GM08714 (cell line): ENCODE data around the gene CACNB4.
A peak's percentile ranks its signal among the peaks of the same experiment; 100 is the strongest.
"Not testable (repeated sequence)": the region's sequence is repeated elsewhere in the genome, so short reads cannot be mapped to it uniquely, and the experiment has no call there.

Experiments used
- H3K4me3 ChIP-seq: fragments of 200-500 bp; sonication (Bioruptor generic); 2 replicates; pipeline ENCODE4 v1.5.1; 2014; ENCODE audit warnings: mild to moderate bottlenecking, low read length, inconsistent platforms
- ZNF274 ChIP-seq: IDR thresholded peaks from 2 replicates; pipeline ENCODE4 v1.6.1; 2012; ENCODE audit warnings: mild to moderate bottlenecking, low read depth, low read length

The CACNB4 gene

DNA sequence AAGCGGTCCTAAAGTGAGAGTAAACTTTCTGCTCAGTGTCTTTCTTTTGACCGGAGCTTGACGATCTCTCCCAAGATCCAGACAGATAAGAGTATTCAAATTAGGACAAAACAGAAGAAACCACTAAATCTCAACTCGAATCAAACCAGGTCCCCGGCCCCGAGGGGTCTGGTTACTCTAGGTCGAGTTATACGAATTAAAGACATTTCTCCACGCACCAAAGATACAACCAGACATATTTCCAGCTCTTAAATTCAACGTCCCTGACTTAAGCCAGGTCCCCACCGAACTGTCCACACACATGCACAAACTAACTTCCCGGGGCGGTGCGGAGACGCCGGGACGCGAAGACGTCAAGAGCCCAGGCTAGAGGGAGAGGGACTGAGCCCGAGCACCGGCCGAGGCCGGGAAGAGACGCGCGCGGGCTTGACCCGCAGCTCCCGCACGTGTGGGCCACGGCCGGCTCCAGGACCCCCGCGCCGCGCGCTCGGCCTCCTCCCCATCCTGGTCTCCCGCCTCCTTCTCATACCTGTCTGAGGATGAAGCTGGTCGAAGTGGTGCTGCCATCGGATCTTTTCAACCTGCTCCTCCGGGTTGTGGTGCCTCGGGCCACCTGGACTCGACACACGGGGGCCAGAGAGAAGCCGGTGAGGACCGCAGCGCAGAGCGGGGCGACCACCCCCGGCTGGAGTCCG is 896 bp downstream of the CACNB4 start:
- H3K4me3 ChIP-seq: peak overlapping the region; percentile 79
- TF ChIP-seq ZNF274: no peak

DNA sequence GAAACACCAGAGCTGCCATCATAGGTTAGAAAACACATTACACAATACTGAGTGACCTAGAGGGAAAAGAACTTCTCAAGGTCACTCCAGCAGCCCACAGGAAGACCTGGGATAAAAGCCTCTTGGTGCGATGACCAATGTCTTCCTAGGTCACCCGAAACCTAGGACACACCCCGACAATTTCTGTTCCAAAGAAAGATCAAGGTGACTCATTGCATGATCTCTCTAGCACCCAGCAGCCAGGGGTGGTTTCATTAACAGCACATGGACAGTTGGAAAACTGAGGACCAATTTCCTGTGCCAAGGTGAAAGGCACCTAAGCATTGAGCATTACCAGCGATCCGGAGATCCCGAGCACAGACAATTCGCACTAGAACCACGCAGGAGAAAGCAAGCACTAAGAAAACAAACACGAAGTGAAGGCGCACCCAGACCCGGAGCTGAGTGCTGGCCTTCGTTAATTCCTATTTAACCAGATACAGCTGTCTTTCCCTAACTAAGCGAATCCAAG is 1.5 kb downstream of the CACNB4 start:
- TF ChIP-seq ZNF274: no peak
- H3K4me3 ChIP-seq: peak overlapping the region; percentile 79

DNA sequence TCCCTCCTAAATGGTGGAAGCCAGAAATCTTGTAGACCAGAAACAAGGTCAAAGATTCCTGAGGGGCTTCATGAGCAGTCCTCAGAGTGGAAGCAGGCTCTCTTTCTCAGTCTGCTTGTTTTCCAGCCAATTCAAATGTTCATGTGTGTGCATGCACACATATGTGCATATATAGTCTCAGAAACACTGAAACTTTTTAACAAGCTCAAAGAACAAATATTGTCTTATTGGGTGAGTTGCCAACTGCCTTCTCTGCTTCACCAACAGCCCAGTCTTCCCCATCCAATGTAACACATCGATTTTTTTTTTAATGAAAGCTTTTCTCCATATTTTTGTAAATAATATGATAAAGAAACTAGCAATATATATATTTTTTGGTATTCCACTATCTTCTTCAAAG is 3.7 kb downstream of the CACNB4 start:
- H3K4me3 ChIP-seq: no peak overlapping the region
- no peak for TF ChIP-seq ZNF274

DNA sequence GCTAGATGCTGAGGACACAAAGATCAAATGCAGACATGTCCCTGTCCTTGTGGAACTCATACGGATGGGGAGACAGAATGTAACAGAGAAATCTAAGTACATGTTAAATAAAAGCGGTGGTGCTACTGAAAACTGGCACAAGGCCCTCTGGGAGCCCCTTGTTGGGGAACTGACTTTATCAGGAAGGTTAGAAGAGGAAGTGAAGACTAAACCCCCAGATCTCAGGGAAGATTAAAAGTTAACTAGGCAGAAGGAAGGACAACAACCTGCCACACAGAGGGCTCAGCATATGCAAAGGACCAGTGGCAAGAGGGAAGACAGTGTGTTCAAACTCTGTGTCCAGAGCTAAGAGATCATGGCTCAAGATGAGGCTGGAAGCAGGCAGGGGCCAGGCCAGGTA is 4.8 kb downstream of the CACNB4 start:
- H3K4me3 ChIP-seq: no peak overlapping the region; the same call in 1 of the 2 replicates
- no peak for TF ChIP-seq ZNF274

DNA sequence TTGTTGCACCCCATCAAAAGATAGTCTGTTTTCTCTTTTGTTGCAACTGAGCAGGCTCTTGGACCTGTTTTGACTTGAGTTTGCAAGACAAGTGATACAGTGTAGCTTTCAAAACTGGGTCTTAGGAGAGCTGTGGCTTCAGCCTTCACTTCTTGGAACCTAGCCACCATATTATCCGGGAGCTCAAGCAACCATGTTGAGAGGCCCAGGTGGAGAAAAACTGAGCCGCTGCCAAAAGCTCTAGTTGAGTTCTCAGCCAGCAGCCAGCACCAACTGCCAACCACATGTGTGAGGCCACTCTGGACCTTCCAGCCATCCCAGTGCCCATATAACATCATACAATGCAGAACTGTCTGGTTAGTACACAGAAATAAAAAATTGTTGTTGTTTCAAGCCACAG is 5.4 kb downstream of the CACNB4 start:
- no peak overlapping the region for H3K4me3 ChIP-seq
- no peak for TF ChIP-seq ZNF274

- TF ChIP-seq ZNF274: no peak
- H3K4me3 ChIP-seq: no peak overlapping the region
These were observed 6.7 kb downstream of the CACNB4 start for GRCh38 chr2:152092095-152092494.

GRCh38 chr2:152090726-152091125 is 8.1 kb downstream of the CACNB4 start:
- not testable (repeated sequence) for H3K4me3 ChIP-seq

- no peak overlapping the region for H3K4me3 ChIP-seq
- no peak for TF ChIP-seq ZNF274
These were observed 9.6 kb downstream of the CACNB4 start for GRCh38 chr2:152089238-152089637.

- H3K4me3 ChIP-seq: no peak overlapping the region
- no peak for TF ChIP-seq ZNF274
These were observed 10.8 kb downstream of the CACNB4 start for GRCh38 chr2:152088006-152088405.

DNA sequence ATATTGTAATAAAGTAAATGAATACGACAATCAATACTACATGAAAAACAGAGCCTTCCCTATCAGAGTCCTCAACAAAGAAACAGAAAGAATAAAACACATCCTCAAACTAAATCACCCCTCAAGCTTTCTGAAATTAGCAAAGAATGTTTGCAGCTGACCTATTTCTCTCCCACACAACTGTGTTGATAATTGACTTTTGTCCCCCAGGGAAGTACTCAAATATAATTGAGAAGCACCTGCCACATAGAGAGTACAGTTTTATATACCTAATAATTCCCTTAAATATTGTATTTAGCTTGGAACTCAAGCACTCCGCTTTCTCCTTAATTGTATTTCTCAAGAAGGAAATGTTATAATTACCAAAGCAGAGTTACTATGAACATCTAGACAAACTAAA is 12.6 kb downstream of the CACNB4 start:
- no peak overlapping the region for H3K4me3 ChIP-seq
- TF ChIP-seq ZNF274: no peak

- TF ChIP-seq ZNF274: no peak
- no peak overlapping the region for H3K4me3 ChIP-seq
These were observed 14.8 kb downstream of the CACNB4 start for GRCh38 chr2:152084076-152084475.

GRCh38 chr2:152083202-152083875 is 15.5 kb downstream of the CACNB4 start:
- no peak for TF ChIP-seq ZNF274
- no peak overlapping the region for H3K4me3 ChIP-seq

DNA sequence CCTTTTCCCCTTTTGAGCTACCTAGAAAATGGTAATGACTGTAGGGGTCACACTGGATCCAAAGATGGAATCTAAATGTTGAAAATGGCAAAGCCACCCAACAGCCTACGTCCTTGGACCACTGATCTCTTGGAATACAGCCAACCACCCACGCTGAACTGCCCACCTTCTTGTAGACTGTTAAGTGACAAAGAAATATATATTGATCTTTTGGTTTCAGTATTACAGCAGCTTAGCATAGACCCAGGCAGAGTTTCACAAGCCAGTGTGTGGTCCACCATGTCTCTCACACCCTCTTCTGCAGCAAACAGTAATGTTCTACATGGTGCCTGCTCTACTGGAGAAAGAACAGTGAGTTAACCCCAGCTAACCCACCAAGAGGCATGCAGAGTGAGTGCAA is 20.2 kb downstream of the CACNB4 start:
- H3K4me3 ChIP-seq: no peak overlapping the region
- no peak for TF ChIP-seq ZNF274

DNA sequence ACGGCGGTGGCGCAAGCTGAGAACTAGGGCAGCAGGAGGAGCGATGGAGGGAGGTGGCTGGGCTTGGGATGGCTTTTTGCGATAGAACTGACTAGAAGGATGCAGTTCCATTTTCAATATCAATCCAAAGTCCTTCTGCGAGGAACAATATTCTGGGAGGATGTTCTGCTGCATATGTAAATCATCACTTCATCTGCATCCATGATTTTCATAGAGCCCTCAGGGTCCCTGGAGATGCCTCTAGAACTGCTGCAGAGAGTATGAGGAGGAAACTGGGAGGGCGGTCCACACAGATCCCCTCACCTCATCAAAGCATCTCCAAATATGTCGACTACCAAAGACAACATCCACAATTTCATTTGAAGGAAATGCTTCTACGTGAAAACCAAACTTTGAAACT is 20.8 kb downstream of the CACNB4 start:
- no peak overlapping the region for H3K4me3 ChIP-seq
- TF ChIP-seq ZNF274: no peak

DNA sequence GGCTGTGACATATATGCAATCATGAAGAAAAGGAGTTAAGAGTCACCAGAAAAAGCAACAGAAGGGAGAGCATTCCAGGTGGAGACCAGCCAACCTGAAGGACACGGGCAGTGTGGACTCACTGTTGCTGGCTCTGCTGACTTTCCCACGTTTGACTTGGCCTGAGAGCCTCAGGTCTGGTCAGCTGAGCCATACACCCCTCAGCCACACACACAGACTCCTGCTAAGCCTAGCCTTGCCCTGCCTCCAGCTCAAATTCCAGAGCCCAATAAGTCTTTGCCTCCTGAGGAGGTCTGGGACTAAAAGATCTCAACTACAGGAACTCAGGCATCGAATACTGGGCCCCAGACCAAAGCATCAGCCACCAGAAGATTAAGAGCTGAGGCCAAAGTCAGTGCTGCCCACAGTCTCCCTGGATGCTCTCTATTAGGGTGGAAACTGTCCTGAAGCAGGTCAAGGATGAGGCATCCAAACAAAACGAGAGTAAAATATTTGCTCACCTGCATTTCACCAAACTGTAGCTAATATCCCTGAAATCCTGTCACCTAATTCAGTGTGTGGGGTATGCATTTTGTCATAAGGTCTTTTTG is 23.3 kb downstream of the CACNB4 start:
- no peak overlapping the region for H3K4me3 ChIP-seq
- no peak for TF ChIP-seq ZNF274
